GM18870 (cell line): ENCODE data around the gene RFX6.

Source experiments
- ATAC-seq: cut with Tn5 transposase; IDR thresholded peaks from one replicate; pipeline ENCODE4 v1.9.1; 2021; ENCODE audit warnings: moderate library complexity; ENCODE audit not compliant: unreplicated experiment

Gene RFX6

DNA sequence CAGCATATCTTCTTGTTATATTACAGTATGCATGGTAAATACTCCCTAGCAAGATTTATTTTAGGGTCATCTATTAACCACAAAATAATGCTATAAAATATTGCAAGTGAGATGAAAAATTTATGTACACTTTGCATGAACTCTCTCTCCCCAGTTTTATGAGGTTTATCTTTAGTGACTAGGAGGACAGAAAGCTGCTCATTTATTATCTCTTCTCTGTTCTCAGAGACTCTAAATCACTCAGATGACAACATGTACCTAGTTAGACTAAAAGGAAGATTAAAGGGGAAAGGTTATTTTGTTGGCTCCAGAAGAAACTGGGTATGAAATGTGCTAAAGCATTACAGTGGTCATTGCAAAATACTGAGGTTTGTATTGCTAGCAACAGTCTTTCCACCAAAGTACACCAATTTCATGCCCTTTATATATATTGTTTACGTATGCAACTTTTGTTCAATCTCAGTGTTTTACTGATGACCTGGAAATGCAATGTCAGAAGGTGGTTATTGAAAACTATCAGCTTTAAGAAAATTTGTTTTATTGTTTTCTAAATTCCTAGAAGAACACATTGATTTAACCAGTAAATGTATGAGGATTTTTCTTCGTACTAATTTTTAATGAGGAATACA lies 11.8 kb downstream of the RFX6 start:
- ATAC-seq, result no peak

DNA sequence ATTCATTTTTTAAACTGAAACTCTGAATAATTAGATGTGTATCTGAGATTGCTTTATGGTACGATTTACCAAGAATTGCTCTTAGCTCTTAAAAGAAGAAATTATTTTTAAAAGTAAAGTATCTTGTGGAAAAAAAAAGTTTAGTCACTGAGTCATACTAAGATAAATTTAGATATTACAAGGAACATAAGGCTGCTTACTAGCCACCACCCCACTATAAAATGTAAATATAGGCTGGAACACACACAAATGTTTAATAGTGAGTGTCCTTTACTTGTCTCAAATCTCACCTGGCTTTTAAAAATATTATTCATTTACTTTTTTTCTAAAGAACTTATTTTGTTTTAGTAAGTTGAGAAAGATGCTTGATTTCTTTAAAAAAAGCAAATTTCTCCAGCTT lies 17.6 kb downstream of the RFX6 start:
- no peak for ATAC-seq

DNA sequence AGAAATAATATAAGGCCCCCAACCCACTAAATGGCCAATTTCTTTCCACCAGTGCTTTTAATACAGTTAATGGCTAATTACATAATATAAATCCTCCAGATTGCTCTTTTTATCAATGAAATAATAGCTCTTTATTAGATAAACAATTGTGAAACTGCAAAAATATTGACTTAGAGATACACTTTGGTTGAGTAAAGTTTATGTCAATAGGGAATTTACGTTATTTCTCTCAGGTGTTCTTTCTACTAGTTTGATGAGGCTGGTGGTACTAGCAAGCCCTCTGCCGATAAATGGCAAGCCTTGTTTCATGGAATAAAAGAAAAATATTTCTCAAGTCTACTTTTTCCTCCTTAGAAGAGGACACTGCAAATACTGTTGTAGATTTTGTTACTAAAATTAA lies 18.9 kb downstream of the RFX6 start:
- ATAC-seq, result no peak

DNA sequence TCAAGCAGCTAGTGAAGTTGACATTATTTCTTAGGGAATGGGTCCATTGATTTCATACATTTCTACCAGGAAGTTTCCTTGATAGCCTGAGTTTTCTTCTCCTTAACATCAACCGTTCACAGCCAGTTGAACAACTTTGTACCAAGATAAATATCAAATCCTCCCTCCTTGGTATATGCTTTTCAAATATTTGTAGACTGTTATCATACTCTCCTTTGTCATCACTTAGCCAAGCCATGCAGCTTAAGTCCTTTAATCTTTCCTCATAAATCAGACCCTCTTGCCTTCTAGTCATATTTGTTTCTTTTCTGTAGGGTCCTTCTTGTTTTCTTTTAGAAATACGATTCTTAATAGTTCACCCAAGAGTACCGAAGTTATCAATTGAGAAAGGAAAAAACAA lies 25.6 kb downstream of the RFX6 start:
- ATAC-seq, result no peak

DNA sequence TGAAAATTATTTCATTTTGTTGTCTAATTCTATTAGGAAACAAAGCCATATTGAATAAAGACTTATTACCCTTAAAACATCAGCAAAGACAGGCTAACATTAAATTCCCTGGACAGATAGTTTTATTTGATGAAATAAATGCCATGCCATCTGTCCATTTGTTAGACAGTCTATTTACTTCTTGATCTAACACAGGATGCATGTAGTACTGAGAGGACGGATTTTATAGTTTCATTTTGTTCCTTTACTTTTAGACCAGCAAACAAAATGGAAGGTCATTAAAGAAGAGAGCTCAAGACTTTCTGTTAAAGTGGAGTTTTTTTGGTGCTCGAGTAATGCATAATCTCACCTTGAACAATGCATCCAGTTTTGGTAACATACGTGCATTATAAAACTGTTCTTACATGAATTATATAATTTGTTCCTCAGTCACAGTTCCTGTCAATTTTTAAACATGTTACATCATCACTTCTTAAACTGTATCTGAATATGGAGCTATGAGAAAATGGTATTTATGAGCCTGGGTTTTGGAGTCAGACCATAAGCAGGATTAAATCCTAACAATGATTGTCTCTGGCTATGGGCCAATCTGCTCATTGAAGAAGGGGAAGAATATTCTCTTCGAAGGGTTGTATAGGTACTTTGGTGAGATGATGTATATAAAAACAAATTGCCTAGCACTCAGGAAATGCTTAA lies 46.0 kb downstream of the RFX6 start:
- no peak for ATAC-seq

DNA sequence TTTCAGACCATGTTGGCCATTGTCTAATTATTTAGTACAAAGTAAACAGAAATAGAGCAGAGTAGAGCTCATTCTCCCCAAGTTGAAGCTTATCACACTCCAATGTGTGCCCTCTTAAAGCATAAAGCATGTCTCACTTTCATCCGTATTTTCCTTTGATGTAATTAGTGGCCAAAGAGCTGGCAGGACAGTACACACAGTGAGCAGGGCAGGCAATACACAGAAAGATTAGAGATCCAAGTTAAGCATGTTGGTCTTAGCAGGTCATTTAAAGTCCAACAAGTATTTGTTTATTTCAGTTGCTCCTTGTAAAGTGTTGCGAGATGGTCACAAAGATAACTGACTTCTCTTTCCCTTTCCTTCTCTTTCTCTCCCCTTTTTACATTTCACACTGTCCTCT lies 47.2 kb downstream of the RFX6 start:
- no peak for ATAC-seq

DNA sequence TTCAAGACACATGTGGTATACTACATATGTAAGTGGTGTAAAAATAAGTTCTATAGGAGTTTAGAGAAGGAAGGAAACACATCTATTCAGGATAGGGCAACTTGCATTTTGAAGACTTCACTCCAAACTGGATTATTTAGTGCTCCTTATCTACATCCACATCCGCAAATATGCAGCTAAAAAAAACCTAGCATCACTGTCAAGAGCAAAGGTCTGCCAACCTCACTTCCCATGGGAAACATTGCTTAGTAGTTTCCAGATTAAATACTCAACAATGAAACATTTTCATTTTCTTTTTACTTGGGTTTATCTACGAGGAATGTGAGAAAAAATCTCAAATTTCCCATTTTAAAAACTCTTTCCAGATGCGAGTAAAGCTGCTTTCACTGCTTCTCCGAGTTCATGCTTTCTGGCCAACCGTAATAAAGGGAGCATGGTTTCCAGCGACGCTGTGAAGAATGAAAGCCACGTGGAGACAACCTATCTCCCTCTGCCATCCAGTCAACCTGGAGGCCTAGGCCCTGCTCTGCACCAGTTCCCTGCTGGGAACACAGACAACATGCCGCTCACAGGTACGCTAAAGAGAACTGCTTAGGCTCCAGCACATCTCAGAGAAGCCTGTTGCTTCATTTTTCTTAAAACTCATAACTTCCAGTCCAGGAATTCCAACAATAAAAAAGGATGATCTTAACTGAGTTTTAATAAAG lies 48.2 kb downstream of the RFX6 start:
- ATAC-seq, result no peak

DNA sequence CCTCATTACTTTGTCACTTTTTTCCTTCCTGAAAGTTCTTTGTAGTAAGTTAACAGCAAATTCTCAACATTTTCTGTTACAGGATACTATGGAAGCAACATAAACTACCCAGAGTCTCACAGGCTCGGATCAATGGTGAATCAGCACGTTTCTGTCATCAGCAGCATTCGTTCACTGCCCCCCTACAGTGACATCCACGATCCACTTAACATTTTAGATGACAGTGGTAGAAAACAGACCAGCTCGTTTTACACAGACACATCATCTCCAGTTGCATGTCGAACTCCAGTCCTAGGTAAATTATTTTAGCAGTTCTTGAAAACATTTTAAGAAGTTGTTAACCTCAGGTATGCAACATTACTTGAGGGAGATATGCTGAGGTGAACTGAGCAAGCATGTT lies 51.6 kb downstream of the RFX6 start:
- no peak for ATAC-seq

DNA sequence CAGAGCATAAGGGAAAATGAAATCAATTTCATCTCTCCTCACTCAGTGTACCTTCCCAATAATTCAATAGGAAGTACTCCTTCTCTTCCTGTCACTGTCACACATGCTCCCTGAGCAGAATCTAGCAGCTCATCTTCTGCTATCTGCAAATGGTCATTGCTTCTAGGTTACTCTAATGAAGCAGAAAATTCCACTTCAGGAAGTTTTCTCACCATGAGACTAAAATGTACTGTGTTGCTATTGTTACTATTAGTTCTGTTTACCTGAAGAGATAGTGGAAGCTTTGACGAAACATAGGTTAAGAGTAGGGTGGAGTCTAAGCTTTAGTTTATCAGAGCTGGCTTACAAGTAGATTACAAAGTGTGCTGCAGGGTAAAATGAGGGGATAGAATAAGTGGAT lies 52.8 kb downstream of the RFX6 start:
- ATAC-seq, result no peak

DNA sequence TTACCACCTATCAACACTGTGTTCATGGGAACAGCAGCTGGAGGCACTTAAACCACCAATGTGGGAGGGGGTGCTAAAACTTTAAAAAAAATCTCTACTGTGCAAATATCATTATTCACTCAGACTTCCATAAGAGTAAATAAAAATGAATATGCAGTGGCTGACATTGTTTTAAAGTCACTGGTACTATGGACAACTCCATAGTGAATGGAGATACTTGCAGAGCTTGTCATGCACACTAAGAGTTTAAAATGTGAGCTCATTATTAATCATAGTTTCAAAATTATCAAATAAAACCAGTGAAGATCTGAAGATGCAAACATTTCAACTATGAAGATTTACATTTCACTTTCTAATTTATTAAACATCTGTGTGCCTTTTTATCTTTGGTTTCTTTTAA lies 54.4 kb downstream of the RFX6 start:
- no peak for ATAC-seq

DNA sequence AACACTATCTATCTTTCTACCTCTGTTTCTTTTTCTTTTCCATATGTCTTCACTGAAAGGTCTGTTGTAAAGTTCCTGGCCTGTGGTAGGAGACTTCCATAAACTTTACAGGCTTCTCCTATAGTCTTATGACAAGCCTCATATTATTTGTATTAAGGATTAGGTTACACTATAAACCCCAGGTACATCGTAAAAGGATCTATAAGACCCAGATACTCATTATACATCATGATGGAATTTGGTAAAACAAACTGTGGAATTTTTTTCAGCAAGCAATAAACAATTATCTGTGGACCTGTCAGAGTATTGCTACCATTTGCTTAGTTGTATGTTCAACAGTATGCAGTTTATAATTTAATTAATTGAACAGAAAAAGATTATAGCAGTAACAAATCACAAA lies 55.5 kb downstream of the RFX6 start:
- no peak for ATAC-seq

DNA sequence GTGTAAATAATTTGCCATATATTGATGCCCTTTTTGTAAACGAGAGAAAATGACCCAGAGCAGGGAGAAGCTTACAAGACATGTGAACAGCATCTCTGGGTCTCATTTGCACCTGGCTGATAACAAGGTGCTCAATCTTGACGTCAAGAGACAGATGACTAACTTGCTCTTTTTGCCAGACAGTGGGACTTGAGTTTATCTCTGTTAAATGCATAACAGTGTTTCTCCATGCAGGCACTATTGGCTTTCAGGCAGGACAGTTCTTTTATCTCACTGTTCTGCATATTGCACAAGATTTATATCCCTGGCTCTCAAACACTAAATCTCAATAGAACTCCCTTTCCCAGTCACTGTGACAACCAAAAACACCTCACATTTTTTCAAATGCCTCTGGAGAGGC lies 56.4 kb downstream of the RFX6 start:
- no peak for ATAC-seq

DNA sequence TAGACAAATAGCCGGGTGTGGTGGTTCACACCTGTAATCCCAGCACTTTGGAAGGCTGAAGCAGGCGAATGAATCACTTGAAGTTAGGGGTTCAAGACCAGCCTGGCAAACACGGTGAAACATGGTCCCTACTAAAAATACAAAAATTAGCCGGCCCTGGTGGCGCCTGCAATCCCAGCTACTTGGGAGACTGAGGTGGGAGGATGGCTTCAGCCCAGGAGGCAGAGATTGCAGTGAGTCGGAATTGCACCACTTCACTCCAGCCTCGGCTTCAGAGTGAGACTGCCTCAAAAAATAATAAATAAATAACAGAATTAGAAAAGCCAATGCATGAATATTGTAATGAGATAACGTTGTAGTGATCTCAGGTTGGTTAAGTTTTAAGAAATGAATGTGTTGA lies 61.3 kb downstream of the RFX6 start:
- no peak for ATAC-seq

DNA sequence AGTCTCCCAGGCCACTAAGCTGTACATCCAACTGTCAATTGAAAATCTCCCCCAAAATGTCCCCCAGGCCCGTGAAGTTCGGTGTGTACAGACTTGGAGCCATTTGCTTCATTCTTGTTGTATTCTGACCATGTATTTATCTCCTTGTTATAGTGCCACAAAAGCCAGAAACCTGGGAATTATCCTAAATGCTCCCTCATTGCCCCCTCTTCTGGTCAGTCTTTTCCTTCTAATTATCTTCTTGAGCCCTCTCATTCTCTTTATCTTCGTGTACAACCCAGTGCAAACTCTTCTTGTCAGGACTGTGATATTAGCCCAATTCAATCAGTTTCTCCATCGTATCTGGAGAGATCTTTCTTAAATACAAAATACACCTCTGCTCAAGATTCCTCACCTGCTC lies 64.7 kb downstream of the RFX6 start:
- ATAC-seq, result no peak

DNA sequence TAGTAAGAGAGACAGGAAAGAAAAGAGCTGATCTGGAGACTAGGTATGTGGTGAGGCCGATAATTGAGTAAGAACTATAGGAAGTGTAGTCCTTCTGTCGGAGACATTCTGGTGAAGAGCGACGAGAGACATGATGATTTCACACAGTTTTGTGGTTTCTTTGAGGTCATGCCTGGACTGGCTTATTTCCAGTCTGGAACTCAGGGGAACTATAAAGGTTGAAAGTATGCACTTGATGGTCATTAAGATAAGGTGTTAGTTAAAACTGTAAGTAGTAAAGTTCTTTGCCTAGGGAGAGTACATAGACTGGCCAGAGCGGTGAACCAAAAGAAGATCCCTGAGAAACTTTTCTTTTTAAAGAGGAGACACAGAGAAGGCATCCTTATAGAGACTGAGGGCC lies 68.8 kb downstream of the RFX6 start:
- ATAC-seq, result no peak

DNA sequence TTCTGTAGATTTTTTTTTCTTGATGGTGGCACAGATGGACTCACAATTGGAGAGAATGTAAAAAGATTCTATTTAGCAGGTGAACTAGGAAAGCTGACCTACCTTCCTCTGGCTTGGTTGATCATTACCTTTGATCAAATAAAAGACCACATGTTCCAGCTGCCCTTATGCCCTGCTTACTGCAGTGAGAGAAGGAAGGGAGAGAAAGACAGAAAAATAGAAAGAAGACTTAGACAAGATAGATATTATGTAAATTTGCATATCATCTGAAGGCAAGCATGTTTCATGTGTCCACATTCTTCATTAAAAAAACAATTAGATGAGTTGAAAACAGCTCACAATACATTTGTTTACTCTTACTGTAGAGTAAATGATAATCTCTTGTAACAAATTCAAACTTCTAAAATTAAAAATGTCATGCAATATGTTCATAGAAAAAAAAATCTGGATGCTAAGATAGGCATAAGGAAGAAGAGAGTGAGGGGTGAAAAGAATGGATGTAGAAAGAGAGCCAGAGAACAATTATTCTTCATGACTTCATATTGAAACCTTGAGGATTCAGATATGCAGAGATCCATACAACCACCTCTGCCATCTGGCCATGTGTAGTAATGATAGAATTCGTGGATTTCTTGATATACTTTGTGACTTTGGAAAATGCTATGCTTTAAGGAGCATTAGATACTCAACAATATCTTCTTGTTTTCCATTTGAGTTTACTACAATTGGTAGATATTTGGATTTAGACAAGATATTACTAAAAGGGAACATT lies 71.7 kb downstream of the RFX6 start:
- ATAC-seq, result no peak

DNA sequence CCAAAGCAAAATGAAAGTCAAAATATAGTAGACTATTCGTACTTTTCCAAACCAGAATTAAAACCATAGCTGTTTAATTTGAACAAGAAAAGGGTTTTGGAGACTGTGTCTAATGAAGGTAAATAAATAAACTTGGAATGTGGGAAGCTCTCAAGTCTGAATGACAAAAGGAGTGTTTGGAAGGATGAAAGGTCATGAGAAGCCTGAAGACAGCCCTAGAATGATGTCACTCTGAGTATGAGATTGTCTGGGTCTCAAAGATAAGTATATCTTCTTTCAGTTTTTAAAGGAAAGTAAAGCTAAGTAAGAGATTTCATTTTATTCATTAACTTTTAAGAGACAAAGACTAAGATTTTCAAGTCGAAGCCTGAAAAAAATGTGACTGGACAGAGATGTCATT lies 72.9 kb downstream of the RFX6 start:
- ATAC-seq, result no peak

DNA sequence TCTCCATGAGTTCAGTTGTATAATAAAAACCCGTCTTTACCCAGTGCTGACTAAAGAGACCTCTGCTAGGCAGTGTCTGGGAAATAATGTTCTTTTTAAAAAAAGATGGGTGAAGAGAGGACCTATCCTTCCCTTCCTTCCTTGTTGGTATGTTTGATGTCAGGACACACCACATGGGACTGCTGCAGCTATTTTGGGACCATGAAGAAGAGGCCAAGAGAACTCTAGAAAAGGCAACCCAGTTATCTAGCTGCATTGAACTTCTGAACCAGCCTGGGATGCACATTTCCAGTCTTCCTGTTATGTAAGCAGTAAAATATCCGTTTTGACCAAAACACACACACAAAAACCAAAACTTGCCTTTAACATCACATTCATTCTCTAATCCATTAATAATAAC lies 77.3 kb downstream of the RFX6 start:
- ATAC-seq, result no peak

DNA sequence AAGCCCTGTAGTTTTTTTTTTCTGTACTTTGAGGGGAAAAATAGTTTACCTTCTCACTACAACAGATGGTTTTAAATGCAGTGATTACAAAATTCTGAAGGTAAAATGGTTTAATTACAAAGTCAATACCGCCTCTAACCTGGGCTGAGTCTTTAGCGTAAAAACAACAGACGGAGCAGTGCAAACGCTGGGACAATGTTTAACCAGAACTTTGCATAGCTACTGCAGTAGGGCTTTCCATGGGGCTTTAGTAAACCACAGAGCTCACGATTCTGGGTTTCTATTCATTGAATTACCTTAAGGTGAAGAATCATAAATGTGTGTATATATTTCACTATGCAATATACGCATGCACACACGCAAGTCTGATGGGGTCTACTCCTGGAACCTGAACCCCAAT lies 77.9 kb downstream of the RFX6 start:
- no peak for ATAC-seq

DNA sequence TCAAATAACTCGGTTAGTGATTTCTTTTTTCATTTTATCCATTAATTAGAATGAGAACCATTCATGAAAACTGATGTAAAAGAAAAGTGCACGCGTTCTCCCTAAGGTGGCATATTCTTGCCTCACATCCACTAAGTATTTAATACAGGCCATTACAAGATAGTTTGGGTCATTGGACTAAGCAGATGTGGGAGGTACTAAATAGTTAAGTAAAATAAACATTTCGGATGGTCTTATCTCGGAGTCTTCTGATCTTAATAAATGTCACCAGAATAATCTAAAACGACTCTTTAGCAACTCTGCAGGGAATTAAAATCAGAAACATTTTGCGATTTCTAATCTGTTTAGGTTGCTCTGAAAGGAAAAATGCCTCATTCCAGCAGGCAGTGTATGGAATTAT lies 78.7 kb downstream of the RFX6 start:
- no peak for ATAC-seq

DNA sequence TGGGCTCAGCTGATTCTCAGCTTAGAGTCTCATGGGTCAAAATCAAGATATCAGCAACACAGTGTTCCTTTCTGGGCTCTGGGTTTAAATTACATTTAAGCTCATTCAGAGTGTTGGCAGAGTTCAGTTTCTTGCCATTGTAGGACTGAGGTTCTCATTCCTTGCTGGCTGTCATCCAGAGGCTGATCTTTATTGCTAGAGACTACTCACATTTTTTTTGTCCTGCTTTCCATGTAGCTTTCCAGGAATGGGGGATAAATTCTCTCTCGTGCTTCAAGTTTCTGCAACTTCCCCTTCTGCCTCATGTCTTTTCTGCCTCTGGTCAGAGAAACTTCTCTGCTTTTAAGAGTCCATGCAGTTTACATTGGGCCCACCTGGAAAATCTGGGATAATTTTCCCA lies 86.9 kb downstream of the RFX6 start:
- ATAC-seq, result no peak
